ENCODE results near the gene SEC31A.

The SEC31A gene

DNA sequence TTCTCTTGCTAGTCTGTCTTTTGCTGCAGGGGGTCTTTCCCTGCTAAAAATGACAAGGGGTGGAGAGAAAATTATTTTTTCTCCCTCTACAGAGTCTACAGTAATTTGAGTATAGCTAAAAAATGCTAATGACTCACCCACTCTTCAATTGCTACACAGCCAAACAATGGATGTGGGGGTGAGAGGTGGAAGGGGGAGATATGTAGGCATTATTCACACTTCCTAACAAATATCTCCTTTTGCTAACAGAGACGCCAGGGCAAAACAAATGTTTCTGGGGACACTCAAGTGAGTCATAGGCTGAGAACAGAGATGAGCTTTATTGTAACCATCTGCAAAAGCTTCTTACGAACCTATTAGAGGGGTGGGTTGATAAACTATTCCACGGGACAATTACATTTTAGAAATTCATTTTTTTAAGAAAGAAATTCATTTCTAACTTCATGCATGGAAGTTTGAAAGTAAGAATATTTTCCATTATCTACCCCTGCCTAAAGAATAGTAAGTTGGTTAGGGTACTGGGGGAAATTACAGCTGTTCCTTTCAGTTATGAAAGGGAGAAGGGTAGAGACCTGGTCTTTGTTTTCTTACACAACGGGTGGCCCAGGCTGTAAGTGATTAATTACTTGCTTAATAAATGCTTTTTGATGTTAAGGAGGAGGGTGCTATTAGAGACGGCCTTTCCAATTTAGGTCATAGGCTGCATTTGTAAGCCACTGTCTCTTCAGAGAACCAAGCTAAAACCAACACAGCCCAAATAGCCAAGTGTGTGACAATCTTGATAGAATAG is 105.1 kb downstream of the SEC31A start (continued):
- no peak for TF ChIP-seq ZNF114 (tag by site-specific recombination; IDR thresholded peaks at IDR 0.05)
- TF ChIP-seq, protein P1, sequence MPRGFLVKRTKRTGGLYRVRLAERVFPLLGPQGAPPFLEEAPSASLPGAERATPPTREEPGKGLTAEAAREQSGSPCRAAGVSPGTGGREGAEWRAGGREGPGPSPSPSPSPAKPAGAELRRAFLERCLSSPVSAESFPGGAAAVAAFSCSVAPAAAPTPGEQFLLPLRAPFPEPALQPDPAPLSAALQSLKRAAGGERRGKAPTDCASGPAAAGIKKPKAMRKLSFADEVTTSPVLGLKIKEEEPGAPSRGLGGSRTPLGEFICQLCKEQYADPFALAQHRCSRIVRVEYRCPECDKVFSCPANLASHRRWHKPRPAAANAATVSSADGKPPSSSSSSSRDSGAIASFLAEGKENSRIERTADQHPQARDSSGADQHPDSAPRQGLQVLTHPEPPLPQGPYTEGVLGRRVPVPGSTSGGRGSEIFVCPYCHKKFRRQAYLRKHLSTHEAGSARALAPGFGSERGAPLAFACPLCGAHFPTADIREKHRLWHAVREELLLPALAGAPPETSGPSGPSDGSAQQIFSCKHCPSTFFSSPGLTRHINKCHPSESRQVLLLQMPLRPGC (tag by site-specific recombination; IDR thresholded peaks at IDR 0.05) = peak; percentile 27; the same call in 1 of the 2 replicates
- TF ChIP-seq ZNF132 (tag by site-specific recombination; IDR thresholded peaks at IDR 0.05; ENCODE audit: borderline replicate concordance) = no peak
- TF ChIP-seq SP7 (tag by site-specific recombination; IDR thresholded peaks at IDR 0.05) = peak; percentile 54
- peak; percentile 43 for TF ChIP-seq ZNF366 (tag by site-specific recombination; conservative IDR thresholded peaks at IDR 0.05)
- peak; percentile 30; the same call in 1 of the 2 replicates for TF ChIP-seq ZNF629 (tag by site-specific recombination; IDR thresholded peaks at IDR 0.05)
- TF ChIP-seq, protein P2, sequence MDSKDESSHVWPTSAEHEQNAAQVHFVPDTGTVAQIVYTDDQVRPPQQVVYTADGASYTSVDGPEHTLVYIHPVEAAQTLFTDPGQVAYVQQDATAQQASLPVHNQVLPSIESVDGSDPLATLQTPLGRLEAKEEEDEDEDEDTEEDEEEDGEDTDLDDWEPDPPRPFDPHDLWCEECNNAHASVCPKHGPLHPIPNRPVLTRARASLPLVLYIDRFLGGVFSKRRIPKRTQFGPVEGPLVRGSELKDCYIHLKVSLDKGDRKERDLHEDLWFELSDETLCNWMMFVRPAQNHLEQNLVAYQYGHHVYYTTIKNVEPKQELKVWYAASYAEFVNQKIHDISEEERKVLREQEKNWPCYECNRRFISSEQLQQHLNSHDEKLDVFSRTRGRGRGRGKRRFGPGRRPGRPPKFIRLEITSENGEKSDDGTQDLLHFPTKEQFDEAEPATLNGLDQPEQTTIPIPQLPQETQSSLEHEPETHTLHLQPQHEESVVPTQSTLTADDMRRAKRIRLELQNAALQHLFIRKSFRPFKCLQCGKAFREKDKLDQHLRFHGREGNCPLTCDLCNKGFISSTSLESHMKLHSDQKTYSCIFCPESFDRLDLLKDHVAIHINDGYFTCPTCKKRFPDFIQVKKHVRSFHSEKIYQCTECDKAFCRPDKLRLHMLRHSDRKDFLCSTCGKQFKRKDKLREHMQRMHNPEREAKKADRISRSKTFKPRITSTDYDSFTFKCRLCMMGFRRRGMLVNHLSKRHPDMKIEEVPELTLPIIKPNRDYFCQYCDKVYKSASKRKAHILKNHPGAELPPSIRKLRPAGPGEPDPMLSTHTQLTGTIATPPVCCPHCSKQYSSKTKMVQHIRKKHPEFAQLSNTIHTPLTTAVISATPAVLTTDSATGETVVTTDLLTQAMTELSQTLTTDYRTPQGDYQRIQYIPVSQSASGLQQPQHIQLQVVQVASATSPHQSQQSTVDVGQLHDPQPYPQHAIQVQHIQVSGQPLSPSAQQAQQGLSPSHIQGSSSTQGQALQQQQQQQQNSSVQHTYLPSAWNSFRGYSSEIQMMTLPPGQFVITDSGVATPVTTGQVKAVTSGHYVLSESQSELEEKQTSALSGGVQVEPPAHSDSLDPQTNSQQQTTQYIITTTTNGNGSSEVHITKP (tag by site-specific recombination; IDR thresholded peaks at IDR 0.05) = peak; percentile 35; the same call in 1 of the 2 replicates

DNA sequence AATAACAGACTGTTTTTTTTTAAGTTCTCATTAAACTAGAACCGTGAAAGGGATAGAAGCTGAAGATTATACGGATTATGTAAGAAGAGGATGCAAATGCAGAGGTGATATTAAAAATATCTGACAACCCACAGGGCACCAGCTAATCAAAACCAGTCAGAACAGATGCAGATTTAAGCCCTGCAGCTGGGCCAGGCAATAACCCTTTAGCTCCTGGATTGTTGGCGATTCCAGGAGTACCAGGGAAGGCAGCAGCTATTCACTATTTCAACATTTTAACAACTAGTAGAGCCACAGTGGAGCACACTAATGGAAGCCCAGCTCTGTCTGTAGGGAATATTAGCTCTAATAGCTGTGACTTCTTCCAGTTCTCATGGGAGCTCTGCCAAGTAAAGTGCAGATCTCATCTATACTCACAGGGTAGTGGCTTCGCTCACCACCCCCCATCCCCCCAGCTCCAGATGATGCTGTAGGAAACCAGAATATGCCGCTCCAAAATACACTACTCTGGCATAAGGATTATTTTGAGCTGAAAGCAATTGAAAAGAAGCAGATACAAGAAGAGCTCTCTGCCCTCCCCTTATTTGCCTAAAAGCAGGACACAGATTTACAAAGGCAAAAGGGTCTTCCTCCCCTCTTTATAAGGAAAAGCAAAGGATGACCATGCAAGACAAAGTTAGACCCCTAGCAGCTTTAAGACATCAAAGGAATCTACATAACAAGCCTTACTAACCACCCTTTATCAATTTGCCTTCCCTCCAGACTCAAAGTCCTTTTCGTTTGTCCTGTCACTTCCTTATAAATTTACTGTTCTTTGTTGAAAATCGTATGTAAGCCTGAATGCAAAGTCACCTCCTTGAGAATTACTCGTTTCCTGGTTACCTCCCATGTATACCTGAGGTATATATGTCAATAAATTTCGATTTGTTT is 106.0 kb downstream of the SEC31A start:
- no peaks in the 10 kb centered on the region for H3K36me3 ChIP-seq (ENCODE audit: control insufficient read depth in 2 of 2, insufficient read depth in 1 of 2, low read length in 2 of 2)
- ChIA-PET CTCF (interaction anchor here (1.1 to 1.2 kb wide), 4 partner anchors 11 to 68 kb away, joined by 3 to 4 read pairs (median 3); partner anchors contain the start of gene SCD5), POLR2A (interaction anchor here (1.1 to 3.2 kb wide), 3 partner anchors 14 to 355 kb away, joined by 3 to 14 read pairs (median 4); partner anchors contain the start of genes HNRNPDL and SCD5)
- no peak for TF ChIP-seq ZSCAN30 (tag by site-specific recombination; IDR thresholded peaks at IDR 0.05)
- no peak for TF ChIP-seq HOXA7 (CRISPR knock-in tag; IDR thresholded peaks at IDR 0.05; ENCODE audit: borderline replicate concordance)
- TF ChIP-seq, protein P3, sequence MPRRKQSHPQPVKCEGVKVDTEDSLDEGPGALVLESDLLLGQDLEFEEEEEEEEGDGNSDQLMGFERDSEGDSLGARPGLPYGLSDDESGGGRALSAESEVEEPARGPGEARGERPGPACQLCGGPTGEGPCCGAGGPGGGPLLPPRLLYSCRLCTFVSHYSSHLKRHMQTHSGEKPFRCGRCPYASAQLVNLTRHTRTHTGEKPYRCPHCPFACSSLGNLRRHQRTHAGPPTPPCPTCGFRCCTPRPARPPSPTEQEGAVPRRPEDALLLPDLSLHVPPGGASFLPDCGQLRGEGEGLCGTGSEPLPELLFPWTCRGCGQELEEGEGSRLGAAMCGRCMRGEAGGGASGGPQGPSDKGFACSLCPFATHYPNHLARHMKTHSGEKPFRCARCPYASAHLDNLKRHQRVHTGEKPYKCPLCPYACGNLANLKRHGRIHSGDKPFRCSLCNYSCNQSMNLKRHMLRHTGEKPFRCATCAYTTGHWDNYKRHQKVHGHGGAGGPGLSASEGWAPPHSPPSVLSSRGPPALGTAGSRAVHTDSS (tag by site-specific recombination; IDR thresholded peaks at IDR 0.05) = no peak
- TF ChIP-seq, protein P4, sequence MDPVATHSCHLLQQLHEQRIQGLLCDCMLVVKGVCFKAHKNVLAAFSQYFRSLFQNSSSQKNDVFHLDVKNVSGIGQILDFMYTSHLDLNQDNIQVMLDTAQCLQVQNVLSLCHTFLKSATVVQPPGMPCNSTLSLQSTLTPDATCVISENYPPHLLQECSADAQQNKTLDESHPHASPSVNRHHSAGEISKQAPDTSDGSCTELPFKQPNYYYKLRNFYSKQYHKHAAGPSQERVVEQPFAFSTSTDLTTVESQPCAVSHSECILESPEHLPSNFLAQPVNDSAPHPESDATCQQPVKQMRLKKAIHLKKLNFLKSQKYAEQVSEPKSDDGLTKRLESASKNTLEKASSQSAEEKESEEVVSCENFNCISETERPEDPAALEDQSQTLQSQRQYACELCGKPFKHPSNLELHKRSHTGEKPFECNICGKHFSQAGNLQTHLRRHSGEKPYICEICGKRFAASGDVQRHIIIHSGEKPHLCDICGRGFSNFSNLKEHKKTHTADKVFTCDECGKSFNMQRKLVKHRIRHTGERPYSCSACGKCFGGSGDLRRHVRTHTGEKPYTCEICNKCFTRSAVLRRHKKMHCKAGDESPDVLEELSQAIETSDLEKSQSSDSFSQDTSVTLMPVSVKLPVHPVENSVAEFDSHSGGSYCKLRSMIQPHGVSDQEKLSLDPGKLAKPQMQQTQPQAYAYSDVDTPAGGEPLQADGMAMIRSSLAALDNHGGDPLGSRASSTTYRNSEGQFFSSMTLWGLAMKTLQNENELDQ (tag by site-specific recombination; IDR thresholded peaks at IDR 0.05; ENCODE audit: low read depth) = peak; percentile 96; the same call in 1 of the 2 replicates
- TF ChIP-seq, protein P5, sequence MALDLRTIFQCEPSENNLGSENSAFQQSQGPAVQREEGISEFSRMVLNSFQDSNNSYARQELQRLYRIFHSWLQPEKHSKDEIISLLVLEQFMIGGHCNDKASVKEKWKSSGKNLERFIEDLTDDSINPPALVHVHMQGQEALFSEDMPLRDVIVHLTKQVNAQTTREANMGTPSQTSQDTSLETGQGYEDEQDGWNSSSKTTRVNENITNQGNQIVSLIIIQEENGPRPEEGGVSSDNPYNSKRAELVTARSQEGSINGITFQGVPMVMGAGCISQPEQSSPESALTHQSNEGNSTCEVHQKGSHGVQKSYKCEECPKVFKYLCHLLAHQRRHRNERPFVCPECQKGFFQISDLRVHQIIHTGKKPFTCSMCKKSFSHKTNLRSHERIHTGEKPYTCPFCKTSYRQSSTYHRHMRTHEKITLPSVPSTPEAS (tag by site-specific recombination; IDR thresholded peaks at IDR 0.05) = no peak
- no peak overlapping the region for H3K27ac ChIP-seq (ENCODE audit: extremely low read depth, low read depth, low read length)
- H3K9me3 ChIP-seq (ENCODE audit: control insufficient read depth, insufficient read depth, low read depth, low read length) = no peaks in the 10 kb centered on the region
- no peak overlapping the region; the same call in 1 of the 2 replicates for H3K4me3 ChIP-seq (ENCODE audit: low read depth, low read length)
- peaks cover 20% of the 10 kb centered on the region for H3K4me1 ChIP-seq (ENCODE audit: control insufficient read depth, insufficient read depth, low read length)
